OCI-LY1 (cell line): ENCODE results near the gene AP3S2.

Experiments used
- H2AFZ ChIP-seq: fragments of 200-600 bp; sonication (generic), shearing (Covaris generic); 2 replicates; pipeline ENCODE4 v1.6.0; 2014; ENCODE audit warnings: antibody characterized with exemption, mild to moderate bottlenecking, low read length
- H3F3A ChIP-seq: fragments of 200-600 bp; sonication (generic), shearing (Covaris generic); 2 replicates; pipeline ENCODE4 v1.6.0; 2014; ENCODE audit warnings: mild to moderate bottlenecking, antibody characterized with exemption, low read length, moderate library complexity; ENCODE audit not compliant: insufficient read depth
- H3K27ac ChIP-seq: fragments of 200-600 bp; sonication (generic); 2 replicates; pipeline ENCODE4 v1.5.1; 2014; ENCODE audit warnings: low read length, mixed run types, mild to moderate bottlenecking, low read depth; ENCODE audit not compliant: poor library complexity, severe bottlenecking
- H3K27me3 ChIP-seq: fragments of 200-600 bp; sonication (generic); 2 replicates; pipeline ENCODE4 v1.6.0; 2014; ENCODE audit warnings: antibody characterized with exemption, mild to moderate bottlenecking, low read length, moderate library complexity; ENCODE audit not compliant: insufficient read depth
- H3K36me3 ChIP-seq: fragments of 200-600 bp; sonication (generic); 2 replicates; pipeline ENCODE4 v1.6.1; 2014; ENCODE audit warnings: mild to moderate bottlenecking, antibody characterized with exemption, low read length, moderate library complexity, mixed read lengths; ENCODE audit not compliant: insufficient read depth
- H3K4me1 ChIP-seq: fragments of 200-600 bp; sonication (generic); 2 replicates; pipeline ENCODE4 v1.5.1; 2014; ENCODE audit warnings: mild to moderate bottlenecking, low read length, moderate library complexity; ENCODE audit not compliant: insufficient read depth, severe bottlenecking
- H3K4me2 ChIP-seq: fragments of 200-600 bp; sonication (generic), shearing (Covaris generic); 2 replicates; pipeline ENCODE4 v1.6.1; 2014; ENCODE audit warnings: low read length
- H3K4me3 ChIP-seq: fragments of 200-600 bp; sonication (generic); 2 replicates; pipeline ENCODE4 v1.5.1; 2014; ENCODE audit warnings: low read length, low read depth, mild to moderate bottlenecking, mixed read lengths; ENCODE audit not compliant: poor library complexity, severe bottlenecking
- H3K79me2 ChIP-seq: fragments of 200-600 bp; shearing (Covaris generic); 2 replicates; pipeline ENCODE4 v1.6.1; 2016; ENCODE audit warnings: mixed run types, low read length, mixed read lengths; ENCODE audit not compliant: insufficient read depth
- H3K9ac ChIP-seq: fragments of 200-600 bp; sonication (generic), shearing (Covaris generic); 2 replicates; pipeline ENCODE4 v1.6.1; 2014; ENCODE audit warnings: mild to moderate bottlenecking, low read length, mixed read lengths
- H3K9me2 ChIP-seq: fragments of 200-600 bp; sonication (generic), shearing (Covaris generic); 2 replicates; pipeline ENCODE4 v1.6.1; 2014; ENCODE audit warnings: low read depth, mild to moderate bottlenecking, low read length, mixed read lengths
- H3K9me3 ChIP-seq: fragments of 200-600 bp; shearing (Covaris generic); 2 replicates; pipeline ENCODE4 v1.6.1; 2014; ENCODE audit warnings: low read length, mixed read lengths
- H4K20me1 ChIP-seq: fragments of 200-600 bp; sonication (generic), shearing (Covaris generic); 2 replicates; pipeline ENCODE4 v1.6.0; 2016; ENCODE audit warnings: mild to moderate bottlenecking, low read length; ENCODE audit not compliant: insufficient read depth
- EZH2 ChIP-seq: fragments of 200-600 bp; sonication (generic), shearing (Covaris generic); IDR thresholded peaks from 2 replicates; pipeline ENCODE4 v1.8.0; 2017; ENCODE audit warnings: borderline replicate concordance, mixed run types, mild to moderate bottlenecking, antibody characterized with exemption, low read length, moderate library complexity, mixed read lengths
- TF ChIP-seq, protein P1 (sequence below): fragments of 200-600 bp; sonication (generic), shearing (Covaris generic); IDR thresholded peaks from 2 replicates; pipeline ENCODE4 v1.5.1; 2017; ENCODE audit warnings: mild to moderate bottlenecking, antibody characterized with exemption, low read length, moderate library complexity, mixed read lengths

Gene AP3S2

GRCh38 chr15:89801471-89802195 lies 92.2 kb downstream of the AP3S2 start:
- H3K4me1 ChIP-seq = no peaks in the 10 kb centered on the region
- H3K79me2 ChIP-seq = no peaks in the 10 kb centered on the region
- H3K4me2 ChIP-seq = no peak overlapping the region
- H3K27ac ChIP-seq = no peak overlapping the region
- H3K9me2 ChIP-seq = no peaks in the 10 kb centered on the region
- H3F3A ChIP-seq = no peaks in the 10 kb centered on the region
- H3K9me3 ChIP-seq = no peaks in the 10 kb centered on the region
- H2AFZ ChIP-seq = no peak overlapping the region
- TF ChIP-seq, protein P1, sequence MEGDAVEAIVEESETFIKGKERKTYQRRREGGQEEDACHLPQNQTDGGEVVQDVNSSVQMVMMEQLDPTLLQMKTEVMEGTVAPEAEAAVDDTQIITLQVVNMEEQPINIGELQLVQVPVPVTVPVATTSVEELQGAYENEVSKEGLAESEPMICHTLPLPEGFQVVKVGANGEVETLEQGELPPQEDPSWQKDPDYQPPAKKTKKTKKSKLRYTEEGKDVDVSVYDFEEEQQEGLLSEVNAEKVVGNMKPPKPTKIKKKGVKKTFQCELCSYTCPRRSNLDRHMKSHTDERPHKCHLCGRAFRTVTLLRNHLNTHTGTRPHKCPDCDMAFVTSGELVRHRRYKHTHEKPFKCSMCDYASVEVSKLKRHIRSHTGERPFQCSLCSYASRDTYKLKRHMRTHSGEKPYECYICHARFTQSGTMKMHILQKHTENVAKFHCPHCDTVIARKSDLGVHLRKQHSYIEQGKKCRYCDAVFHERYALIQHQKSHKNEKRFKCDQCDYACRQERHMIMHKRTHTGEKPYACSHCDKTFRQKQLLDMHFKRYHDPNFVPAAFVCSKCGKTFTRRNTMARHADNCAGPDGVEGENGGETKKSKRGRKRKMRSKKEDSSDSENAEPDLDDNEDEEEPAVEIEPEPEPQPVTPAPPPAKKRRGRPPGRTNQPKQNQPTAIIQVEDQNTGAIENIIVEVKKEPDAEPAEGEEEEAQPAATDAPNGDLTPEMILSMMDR = no peak
- no peak for TF ChIP-seq EZH2
- no peaks in the 10 kb centered on the region for H4K20me1 ChIP-seq
- no peaks in the 10 kb centered on the region for H3K36me3 ChIP-seq
- H3K9ac ChIP-seq = no peak overlapping the region
- no peak overlapping the region for H3K4me3 ChIP-seq
- H3K27me3 ChIP-seq = peaks cover 5% of the 10 kb centered on the region; the same call in 1 of the 2 replicates

- H3K27me3 ChIP-seq = peaks cover 5% of the 10 kb centered on the region; the same call in 1 of the 2 replicates
- no peaks in the 10 kb centered on the region for H3K9me2 ChIP-seq
- no peaks in the 10 kb centered on the region for H4K20me1 ChIP-seq
- no peaks in the 10 kb centered on the region for H3K36me3 ChIP-seq
- H3K27ac ChIP-seq = no peak overlapping the region
- H3F3A ChIP-seq = no peaks in the 10 kb centered on the region
- no peak overlapping the region for H3K4me3 ChIP-seq
- H3K4me2 ChIP-seq = no peak overlapping the region
- no peaks in the 10 kb centered on the region for H3K4me1 ChIP-seq
- TF ChIP-seq EZH2 = no peak
- no peaks in the 10 kb centered on the region for H3K79me2 ChIP-seq
- no peak overlapping the region for H2AFZ ChIP-seq
- no peak overlapping the region for H3K9ac ChIP-seq
- H3K9me3 ChIP-seq = no peaks in the 10 kb centered on the region
Measured at GRCh38 chr15:89799918-89800498, 93.8 kb downstream of the AP3S2 start.

DNA sequence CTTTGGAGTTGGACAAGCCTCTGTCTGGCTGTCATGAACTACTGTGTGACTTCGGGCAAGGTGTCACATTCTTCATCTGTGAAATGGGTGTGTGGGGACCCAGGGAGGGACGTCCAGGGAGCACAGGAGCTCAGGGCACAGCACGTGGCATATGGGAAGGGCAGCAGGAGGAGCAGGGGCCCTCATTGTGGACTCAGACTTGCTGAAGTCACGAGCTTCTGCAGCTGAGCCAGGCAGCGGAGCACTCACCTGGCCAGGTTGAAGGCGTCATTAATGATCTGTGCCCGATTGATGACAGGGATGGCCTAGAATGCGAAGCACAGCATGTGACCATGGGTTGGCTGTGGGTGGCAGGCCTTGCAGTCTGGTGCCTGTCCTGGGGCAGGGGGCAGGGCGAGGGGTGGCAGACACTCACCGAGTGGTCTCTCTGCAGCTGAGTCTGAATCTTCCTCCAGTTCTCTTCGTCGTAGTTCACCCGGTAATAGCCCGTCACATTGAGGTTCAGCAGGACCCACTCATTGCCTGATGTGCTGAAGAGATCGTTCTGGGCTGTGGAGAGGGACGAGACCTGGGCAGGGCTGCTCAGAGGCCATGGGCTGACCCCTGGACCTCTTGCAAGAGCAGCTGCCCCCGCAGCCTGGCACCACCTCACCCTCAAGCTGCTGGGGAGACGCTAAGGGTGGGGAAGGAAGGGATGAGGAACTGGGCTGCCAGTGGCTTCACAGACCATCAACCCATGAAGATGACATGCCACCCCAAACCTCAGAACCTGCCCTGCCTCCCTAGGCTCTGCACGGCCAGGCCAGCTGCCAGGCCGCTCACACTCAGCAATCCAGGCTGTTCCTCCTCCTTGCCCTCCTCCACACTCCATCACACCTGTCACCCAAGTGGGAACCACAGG lies 94.5 kb downstream of the AP3S2 start:
- H3K9me2 ChIP-seq = no peaks in the 10 kb centered on the region
- H3K4me2 ChIP-seq = no peak overlapping the region
- no peaks in the 10 kb centered on the region for H3K4me1 ChIP-seq
- TF ChIP-seq EZH2 = no peak
- TF ChIP-seq, protein P1 = no peak
- H3F3A ChIP-seq = no peaks in the 10 kb centered on the region
- H3K9me3 ChIP-seq = no peaks in the 10 kb centered on the region
- H3K4me3 ChIP-seq = no peak overlapping the region
- no peak overlapping the region for H3K9ac ChIP-seq
- no peak overlapping the region for H3K27ac ChIP-seq
- H3K79me2 ChIP-seq = no peaks in the 10 kb centered on the region
- H4K20me1 ChIP-seq = no peaks in the 10 kb centered on the region
- no peaks in the 10 kb centered on the region for H3K36me3 ChIP-seq
- no peak overlapping the region for H2AFZ ChIP-seq
- H3K27me3 ChIP-seq = peaks cover 5% of the 10 kb centered on the region; the same call in 1 of the 2 replicates
